A172 (cell line): ENCODE results near the gene GALNT1. TPM values are rescaled to one million over a fixed set of nuclear protein-coding genes. Genes with fewer than 3 reads are reported as not detected.

Experiments used
- DNase-seq: peaks from one replicate; pipeline ENCODE4 v3.0.0-alpha.2; 2015; ENCODE audit warnings: low spot score
- total RNA-seq: library from RNA; depleted of rRNA; stranded (reverse); fragments of >200 nt; shearing (Covaris generic); gene quantifications from 2 replicates; pipeline ENCODE4 v1.2.3, GENCODE V29; 2014

The GALNT1 gene
- total RNA-seq, 1 experiment from 2014 or later, result 144 TPM

DNA sequence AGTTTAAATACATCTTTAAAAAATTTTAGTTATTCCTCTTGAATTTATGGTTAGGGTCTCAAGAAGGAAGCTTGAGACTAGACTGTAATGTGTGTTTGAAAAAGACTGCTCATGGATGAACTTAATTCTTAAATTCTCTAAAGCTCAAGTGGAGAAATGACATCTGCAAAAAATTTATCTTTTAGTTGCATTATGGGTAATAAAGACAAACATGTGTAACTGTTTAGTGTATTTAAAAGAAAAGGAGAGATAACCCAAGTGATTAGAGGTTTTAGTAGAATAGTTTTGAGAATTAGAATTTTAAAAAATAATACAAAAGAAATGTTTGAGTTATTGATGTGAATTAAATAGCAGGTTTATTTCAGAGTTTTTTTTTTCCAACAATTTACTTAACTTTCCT, 36.7 kb downstream of the GALNT1 start:
- no peak for DNase-seq

DNA sequence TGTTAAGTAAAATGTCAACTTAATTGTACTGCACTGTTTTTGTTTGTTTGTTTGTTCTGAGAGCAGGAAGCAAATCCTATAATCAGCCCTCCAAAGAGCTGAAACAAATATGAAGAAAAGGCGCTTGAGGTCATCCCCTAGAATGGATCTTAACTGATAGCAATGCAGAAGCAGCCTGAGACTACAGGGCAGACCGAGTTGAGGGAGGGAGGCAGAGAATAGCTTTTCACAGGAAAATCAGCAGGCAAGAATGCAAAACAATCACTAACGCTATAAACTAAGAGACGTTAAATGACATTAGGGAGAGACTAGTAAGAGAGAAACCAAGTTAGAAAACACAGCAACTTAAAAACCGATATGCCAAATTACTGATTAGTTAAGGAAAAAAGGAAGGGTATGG, 37.2 kb downstream of the GALNT1 start:
- DNase-seq, result no peak

DNA sequence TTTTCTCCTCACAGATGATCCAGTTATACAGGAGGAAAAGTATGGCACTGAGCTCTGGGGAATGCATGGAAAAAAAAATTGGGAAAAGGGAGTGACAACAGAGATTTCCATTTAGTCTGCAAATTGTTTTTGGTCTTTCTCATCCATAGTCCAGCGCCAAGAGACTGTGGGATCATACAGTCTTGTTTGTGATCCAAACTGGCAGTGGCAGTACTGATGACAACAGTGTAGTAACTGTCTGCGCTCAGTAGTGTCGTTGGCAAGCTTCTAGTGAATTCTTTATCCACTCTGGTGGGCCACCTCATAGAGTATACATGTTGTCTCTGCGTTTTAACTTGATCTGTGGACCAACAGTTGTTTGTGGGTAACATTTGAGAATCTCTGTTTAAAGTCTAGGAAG, 37.9 kb downstream of the GALNT1 start:
- DNase-seq, result no peak

GRCh38 chr18:35619941-35620340, 38.4 kb downstream of the GALNT1 start:
- DNase-seq, result no peak

DNA sequence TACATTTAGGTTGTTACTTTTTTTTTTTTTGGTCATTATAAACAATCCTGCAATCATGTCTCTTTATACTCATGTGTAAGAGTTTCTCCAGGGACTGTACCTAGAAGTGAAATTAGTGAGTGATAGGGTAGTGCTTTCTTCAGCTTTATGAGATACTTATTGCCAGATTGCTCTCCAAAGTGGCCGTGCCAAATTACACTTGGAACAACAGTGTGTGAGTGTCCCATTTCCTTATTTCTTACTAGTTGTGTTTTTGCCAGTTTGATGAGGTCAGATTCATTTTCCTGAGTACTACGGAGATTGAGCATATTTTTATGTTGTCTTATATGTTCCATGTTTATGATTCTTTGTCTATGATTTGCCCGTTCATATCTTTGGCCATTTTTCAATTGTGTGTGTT, 39.2 kb downstream of the GALNT1 start:
- DNase-seq, result no peak

GRCh38 chr18:35623255-35623654, 41.7 kb downstream of the GALNT1 start:
- DNase-seq, result no peak

DNA sequence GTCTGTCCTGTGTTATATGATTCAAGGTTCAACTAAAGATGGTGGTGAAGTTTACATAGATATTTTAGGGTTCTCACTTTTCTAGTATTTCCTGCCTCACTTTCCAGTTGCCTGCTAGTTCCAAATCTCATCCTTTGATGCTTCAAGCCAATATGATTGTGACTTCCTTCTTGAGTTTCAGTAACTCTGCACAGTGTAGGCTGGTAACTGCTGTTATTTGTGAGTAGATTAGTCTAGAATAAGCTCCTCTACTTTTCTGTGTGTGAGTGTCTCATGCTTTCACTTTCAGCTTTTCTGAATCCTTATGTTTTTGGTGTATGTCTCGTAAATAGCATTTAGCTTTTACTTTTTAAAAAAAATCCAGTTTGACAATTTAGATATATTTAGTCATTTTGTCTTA, 42.6 kb downstream of the GALNT1 start:
- DNase-seq, result no peak

- no peak for DNase-seq
Measured at GRCh38 chr18:35625232-35625631, 43.7 kb downstream of the GALNT1 start.

- DNase-seq, result no peak
Measured at GRCh38 chr18:35633761-35634160, 52.2 kb downstream of the GALNT1 start.

DNA sequence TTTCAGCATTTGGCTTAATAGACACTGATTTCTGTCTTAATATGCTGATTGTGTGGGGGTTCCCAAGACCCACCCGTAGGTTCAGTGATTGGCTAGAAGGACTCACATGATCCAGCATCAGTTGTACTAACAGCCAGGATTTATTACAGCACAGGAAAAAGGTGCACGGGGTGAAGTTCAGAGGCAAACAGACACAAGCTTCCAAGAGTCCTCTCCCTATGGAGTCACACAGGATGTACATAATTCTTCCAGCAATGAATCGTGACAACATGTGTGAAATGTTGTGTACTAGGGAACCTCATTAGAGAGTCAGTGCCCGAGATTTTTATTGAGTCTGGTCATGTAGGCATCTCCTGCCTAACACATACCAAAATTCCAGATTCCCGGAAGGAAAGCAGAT, 52.8 kb downstream of the GALNT1 start:
- no peak for DNase-seq

DNA sequence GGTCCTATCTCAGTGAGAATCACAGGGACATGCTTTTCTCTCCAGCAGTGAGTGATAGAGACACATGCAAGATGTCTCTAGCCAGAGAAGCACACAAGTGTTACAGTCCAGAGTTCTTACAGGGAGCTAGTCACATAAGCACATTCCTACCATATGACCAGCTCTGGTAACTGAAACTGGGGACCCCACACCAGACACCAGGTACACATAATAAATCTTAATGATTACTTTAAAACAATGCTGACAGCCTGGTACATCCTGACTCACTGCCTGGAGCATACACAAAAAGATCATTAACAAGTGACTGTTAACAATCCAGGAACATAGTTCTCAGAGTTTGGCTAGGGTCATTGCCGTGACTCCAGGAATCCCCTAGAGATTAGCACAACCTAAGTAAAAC, 53.6 kb downstream of the GALNT1 start:
- peak; percentile 50 for DNase-seq

DNA sequence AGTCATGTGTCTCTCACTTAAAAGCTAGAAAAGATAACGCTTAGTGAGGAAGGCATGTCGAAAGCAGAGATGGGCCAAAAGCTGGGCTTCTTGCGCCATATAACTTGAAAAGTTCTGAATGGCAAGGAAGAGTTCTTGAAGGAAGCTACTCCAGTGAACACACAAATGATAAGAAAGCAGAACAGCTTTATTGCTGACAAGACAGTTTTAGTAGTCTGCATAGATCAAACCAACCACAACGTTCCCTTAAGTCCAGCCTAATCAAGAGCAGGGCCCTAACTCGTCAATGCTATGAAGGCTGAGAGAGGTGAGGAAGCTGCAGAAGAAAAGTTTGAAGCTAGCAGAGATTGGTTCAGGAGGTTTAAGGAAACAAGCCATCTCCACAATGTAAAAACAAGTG, 55.7 kb downstream of the GALNT1 start:
- no peak for DNase-seq

- no peak for DNase-seq
Measured at GRCh38 chr18:35639296-35639695, 57.8 kb downstream of the GALNT1 start.

- no peak for DNase-seq
Measured at GRCh38 chr18:35641467-35641866, 59.9 kb downstream of the GALNT1 start.

DNA sequence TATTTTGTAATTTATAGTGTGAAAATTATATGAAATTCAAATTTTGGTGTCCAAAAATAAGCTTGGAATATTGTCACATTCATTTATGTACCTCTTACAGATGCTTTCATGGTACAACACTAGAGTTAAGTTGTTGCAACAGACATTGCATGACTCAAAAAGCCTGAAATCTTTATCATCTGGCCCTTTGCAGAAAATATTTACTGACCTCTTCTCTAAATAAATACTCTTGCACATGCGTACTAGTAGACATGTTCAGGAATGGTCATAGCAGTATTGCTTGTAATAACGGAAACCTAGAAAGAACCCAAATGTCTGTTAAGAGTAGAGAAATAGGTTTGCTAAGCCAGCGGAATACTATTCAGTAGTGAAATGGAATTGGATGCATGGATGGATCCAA, 60.4 kb downstream of the GALNT1 start:
- no peak for DNase-seq

DNA sequence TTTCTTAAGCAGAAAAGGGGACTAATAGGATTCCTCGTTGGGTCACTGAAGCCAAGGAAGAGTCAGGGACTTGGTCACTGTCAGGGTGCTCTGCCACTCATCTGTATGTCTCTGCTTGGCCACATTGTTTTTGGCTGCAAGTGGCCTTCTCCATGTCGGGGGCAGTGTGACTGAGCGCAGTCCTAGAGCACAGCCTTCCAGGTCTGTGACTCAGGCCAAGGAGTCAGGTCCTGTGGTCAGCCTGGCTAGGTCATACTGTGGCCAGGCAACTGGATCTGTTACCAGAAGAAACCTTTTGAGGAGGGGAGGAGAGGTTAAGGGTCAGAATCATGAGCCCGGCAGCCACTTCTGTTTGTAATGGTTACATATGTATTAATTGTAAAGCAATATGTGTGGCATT, 61.3 kb downstream of the GALNT1 start:
- DNase-seq, result no peak

GRCh38 chr18:35646449-35646848, 64.9 kb downstream of the GALNT1 start:
- no peak for DNase-seq

GRCh38 chr18:35653392-35654135, 72.0 kb downstream of the GALNT1 start:
- no peak for DNase-seq

GRCh38 chr18:35658112-35658511, 76.6 kb downstream of the GALNT1 start:
- DNase-seq, result no peak

- no peak for DNase-seq
Measured at GRCh38 chr18:35661483-35662146, 80.1 kb downstream of the GALNT1 start.

- no peak for DNase-seq
Measured at GRCh38 chr18:35662293-35663062, 80.9 kb downstream of the GALNT1 start.

GRCh38 chr18:35671966-35672603, 90.5 kb downstream of the GALNT1 start:
- DNase-seq, result no peak
